Midbrain (tissue), 1 donor: ENCODE data around the gene HAGHL.

ENCODE experiments used
- DNase-seq: peaks from one replicate; lab custom pipeline; 2025; lab: John Stamatoyannopoulos, UW

Gene HAGHL

DNA sequence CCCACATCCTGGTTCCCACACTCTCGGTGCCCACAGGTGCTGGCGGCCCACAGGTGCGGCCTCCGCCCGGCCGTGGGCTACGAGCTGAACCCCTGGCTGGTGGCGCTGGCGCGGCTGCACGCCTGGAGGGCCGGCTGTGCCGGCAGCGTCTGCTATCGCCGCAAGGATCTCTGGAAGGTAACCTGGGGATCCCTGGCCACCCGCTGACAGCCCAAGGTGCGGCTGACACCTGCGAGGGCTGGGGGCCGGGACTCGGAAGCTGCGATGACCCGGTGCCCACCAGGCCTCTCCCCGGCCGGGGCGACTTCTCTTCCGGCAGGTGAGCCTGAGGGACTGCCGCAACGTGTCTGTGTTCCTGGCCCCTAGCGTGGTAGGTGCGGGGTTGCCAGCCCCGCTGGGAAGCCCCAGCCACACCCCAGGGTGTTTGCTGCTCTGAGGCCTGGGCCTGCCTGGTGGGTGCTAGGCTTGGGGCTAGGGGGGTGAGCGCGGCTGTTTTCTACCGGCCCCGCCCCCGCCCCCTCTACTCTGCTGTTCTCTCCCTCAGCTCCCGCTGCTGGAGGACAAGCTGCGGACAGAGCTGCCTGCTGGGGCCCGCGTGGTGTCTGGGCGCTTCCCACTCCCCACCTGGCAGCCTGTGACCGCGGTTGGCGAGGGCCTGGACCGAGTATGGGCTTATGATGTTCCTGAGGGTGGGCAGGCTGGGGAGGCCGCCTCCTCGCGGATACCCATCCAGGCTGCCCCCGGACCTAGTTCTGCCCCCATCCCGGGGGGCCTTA is 5.0 kb upstream of the HAGHL start:
- no peak for DNase-seq

DNA sequence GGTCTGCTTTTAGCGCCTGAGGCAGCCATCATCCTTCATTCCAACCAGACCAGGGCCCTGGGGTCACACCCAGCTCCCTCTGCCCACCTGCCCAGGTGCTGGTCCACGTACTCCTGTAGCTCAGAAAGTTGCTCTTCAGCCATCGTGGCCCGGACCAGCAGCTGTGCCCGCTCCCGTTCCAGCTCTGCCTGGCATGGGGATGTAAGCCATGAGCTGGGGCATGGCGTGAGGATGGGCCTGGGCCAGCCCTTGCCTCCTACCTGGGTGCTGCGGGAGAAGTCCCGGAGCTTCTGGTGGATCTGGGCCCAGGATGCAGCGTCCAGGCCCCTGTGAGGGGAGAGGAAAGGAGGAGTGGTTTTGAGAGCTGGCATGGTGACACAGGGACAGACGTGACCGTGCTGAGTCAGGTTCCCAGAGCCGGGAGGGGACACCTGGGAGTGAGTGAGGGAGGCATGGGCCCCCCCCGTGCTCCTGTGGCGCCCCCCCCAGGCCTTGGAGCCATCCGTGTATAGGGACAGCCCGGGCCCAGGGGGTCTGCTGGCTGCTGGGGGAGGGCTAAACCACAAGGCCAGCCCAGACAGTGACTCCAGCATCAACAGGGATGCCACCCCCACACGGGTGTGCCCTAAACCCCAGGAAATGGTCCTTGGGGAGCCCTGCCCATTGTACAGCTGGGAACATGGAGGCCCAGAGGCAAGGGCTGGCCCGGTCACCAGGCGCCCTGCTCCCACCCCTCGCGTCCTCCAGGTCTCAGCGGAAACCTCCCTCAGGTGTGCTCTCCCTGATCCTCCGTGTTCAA is 3.9 kb upstream of the HAGHL start:
- DNase-seq = no peak

DNA sequence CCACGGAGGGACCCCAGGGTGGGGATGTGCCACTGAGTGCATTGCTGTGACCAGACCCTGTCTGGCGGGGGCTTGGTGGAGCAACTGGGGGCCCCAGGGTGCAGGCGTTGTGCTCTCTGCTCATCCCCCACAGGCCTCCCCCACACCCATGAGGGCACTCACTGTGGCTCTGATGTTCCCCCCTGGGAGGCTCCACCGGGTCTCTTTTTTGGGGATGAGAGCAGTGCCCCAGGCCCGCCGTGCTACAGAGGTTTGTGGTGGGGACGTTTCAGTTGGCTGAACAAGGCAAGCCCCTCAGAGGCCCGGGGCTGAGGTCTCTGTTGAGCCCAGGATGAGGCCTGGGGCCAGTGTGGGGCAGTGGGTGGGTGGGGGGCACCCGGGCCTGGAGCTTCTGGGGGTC is 3.2 kb upstream of the HAGHL start:
- DNase-seq = no peak

DNA sequence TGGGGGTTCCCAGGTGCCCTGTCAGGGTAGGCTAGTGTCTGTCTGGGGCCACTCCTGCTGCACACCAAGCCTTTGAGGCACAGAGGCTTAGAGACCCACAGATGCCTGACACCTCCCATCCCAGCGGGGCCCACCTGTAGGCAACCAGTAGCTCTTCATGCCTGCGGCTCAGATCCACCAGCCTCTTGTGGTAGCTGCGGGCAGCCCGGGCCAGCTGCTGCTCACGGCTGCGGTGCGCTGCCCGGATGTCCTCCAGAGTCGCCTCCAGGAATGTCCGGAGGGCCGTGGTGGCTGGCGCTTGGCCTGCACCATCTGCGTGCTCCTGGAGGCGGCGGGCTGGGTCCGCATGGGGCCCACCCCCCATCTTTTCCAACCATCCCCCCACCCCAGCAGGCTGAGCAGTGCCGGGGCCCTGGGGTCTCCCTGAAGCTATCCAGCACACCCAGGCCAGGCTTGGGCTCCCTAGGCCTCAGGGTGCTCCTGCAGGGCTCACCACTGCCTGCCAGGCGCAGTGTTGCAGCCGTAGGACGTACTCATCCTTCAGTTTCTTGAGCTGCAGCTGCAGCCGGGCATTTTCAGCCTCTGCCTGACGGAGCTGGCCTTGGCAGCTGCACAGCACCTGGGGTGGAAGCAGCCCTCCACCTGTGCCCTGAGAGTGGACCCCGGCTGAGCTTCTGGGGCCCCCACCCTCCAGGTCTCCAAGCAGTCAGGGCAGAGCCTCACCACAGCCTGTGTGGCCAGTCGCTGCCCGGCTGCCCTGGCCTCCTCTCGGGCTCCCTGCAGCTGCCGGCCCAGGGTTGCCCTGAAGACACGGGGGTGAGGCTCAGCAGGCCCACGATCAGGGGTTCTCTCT is 2.5 kb upstream of the HAGHL start:
- no peak for DNase-seq

DNA sequence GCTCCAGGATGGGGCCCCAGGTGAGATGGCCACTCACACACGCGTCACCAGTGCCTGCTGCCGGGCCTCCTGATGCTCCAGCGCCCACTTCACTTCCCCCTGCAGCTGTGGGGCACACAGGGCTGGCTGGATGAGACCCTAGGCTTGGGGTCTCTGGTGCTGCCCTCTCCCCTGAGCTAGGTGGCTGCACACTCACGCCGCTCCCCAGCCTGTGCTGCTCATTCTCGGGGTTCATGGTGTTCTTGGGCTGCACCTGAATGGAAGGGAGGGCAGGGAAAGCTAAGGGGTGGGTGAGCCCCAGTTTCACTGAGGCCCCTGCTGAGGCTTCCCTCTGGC is 1.9 kb upstream of the HAGHL start:
- DNase-seq = no peak

DNA sequence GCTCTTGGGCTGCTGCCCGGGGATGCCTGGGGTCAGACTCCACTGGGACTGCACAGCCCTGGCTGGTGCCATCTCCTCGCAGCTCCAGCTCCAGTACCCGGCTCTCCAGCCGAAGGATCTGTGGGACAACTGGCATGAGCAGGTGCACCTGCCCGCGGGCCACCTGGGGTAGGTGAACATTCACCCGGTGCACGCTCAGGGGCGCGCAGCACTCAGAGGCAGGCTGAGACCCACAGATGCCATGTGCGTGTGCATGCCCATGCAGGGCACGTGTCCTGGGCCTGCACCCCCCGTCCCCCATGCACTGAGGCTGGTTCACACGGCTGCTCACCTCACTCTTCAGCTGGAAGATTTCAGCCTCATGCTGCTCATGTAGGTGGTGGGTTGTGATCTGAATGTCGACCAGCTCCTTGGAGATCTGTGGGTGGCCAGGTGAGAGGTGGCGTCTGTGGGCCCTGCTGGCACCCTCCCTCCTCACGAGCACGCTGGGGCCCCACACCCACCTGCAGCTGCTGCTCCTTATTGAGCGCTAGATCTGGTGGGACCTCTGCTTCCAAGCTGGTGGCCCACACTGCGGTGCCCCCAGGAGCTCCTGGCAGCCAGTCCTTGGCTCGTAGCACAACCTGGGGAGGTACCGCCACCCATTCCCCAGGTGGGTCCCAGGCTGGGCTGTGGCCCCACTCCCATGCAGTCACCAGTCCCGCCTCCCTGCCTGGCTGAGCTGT is 1.3 kb upstream of the HAGHL start:
- DNase-seq = no peak

DNA sequence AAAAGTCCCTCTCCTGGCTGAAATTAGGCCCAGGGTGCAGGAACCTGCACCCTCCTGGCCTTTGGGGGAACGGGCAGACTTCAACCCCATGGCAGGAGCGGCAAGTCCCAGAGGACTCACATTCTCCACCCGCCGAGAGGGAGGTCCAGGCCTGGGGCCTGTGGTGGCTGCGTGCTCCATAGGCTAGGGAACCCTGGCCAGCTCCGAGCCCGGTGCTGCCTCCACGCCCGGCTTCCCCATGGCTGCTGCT is 793 bp upstream of the HAGHL start:
- DNase-seq = no peak

DNA sequence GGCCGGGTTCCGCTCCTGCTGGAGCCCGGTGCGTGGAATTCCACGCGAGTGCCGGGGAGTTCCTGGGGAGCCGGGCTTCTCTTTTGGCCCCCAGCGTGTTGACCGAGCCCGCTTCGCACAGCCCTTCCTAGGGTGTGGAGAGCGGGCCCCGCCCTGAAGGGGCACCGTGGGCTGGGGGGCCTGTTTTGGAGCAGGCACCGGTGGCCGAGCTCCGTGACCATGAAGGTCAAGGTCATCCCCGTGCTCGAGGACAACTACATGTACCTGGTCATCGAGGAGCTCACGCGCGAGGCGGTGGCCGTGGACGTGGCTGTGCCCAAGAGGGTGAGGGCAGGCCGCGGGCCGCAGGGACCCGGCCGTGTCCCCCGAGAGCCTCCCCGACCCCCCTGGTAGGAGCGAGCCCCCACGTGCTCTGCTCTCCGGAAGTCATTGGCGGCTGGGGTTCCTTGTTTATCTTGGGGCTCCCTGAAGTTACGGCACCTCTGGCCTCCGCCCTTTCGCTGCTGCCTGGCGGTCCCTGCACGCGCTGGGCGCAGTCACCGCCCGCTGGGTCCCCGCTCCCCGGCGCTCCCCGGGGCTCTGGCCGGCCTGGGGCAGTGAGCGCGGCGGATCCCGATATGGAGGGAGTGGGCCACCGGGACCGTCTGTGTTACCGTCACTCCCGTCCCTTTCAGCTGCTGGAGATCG is 528 bp downstream of the HAGHL start:
- no peak for DNase-seq

DNA sequence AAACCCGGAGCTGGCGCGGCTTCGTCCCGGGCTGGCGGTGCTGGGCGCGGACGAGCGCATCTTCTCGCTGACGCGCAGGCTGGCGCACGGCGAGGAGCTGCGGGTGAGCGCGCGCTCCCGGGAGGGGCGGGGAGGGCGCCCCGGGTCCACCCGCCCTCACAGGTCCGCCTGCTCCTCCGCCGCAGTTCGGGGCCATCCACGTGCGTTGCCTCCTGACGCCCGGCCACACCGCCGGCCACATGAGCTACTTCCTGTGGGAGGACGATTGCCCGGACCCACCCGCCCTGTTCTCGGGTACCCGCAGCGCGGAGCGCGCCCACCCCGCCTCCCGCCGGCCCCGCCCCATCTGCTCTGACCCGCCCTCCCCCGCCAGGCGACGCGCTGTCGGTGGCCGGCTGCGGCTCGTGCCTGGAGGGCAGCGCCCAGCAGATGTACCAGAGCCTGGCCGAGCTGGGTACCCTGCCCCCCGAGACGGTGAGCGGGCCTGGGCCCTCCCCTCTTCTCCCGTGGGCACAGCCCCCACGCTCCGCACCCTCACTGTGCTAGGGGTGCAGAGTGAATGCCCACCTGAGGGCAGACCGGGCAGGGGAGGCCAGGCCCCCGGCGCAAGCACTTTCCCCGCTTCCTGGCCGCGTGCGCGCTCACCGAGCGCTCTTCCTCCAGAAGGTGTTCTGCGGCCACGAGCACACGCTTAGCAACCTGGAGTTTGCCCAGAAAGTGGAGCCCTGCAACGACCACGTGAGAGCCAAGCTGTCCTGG is 1.4 kb downstream of the HAGHL start:
- peak; percentile 60 for DNase-seq

DNA sequence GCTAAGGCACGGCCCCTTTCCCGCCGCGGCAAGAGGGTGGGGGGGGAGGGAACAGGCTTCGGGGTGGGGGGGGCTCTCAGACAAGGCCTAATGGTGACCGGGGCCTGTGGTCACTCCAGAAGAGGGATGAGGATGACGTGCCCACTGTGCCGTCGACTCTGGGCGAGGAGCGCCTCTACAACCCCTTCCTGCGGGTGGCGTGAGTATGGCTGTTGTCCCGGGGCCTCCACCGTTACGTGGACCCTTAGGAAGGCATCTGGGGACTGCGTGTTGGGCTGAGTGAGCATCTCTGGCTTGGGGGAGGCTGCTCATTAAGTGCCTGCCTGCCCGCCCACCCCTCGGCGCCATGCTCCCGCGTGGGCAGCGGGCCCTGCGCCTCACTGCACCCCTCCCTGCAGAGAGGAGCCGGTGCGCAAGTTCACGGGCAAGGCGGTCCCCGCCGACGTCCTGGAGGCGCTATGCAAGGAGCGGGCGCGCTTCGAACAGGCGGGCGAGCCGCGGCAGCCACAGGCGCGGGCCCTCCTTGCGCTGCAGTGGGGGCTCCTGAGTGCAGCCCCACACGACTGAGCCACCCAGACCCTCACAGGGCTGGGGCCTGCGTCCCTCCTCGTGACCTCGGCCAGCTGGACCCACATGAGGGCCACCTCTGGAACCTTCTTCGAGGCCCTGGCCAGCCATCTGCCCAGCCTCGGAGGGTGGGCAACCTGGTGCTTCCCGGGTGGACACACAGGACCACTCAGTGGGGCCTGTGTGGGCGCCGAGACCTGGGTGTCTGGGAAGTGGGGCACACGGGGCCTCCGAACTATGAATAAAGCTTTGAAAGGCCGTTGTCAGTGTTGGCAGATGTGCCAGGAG is 2.2 kb downstream of the HAGHL start:
- DNase-seq = no peak

DNA sequence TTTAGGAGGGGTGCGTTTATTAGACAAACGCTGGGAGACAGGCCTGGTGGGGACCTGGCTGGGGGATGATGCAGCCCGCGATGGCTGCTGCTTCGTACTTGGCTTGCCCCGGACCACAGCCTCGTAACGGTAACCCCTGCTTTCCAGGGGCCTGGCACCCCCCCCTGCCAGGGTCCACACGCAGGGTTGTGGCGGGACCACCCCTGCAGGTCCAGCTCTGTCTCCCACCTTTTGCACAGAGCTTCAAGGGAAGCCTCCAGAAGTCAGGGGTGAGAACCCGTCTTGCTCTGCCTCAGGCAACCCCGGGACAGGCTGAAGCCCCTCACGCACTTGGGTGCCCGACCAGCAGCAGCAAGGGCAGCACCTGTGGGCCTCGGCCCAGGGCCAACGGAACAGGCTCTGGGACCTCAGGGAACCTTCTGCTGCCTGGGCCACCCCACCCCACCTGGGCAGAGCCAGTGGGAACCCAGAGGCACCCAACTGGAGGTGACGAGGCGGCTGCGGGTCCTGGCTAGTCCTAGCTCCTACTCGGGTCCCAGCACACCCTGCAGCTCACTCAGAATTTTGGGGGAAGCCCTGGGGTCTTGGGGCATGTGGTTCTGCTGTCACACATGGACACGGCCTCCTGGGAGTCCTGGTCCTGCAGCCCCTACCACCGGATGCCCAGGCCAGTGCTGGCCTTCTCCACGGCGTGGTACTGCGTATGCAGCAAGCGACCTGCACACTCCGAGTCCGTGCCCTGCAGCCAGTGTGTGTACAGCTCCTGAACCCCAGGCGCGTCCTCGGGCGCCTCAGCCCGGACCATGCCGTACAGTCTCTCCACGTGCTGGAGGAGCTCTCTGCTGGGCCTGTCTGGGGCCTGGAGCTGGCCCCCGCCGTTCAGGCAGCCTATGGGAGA is 3.1 kb downstream of the HAGHL start:
- DNase-seq = no peak

DNA sequence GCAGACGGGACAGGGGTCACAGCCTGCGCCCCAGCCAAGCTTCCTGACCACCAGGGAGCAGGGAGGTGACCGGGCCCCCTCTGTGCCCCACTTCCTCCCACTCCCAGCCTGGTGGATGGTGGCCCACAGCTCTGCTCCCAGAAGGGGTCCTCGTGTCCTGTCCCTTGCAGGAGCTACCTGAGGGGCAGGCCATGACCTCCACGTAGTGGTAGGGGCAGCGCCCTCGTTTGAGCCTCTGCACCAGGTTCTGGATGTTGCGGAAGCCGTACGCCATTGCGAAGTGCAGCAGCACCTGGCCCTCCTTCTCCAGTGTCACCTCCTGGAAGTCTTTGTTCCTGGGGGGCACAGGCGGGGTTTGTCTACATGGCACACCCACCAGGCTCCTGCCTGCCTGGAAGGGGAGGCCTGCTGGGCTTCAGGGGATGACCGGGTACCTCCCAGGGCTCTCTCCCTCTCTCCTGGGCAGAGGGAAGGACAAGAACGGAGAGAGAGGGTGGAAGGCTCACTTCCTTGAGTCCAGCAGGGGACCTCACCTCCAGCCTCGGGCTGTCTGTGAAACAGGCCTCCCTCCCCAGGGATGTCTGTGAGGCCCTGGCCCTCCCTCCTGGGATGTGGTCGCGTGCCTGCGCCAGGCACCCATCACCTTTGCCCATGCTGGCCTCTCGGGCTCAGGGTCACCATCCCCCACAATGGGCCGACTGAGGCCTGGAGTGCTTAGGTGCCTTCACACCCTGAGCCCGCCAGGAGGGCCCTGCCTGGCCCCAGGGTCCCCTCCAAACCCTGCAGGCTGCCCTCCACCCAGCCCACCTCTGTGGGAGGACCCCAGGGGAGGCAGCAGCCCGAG is 4.0 kb downstream of the HAGHL start:
- DNase-seq = no peak

DNA sequence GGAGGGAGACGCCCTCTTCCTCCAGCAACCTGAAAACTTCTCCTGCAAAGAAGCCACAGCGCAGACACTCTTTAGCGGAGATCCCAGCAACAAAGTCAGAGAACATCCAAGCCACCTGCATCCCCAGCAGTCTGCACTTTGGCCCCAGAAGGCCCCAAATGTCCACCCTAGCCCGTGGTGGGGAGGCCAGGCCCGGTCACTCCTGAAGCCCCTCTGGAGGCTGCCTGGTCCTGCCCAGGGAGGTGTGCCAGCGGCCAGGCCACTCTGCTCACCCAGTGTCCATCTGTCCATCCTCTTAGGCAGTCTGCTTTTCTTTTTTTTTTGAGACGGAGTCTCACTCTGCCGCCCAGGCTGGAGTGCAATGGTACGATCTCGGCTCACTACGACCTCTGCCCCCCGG is 5.4 kb downstream of the HAGHL start:
- DNase-seq = no peak

DNA sequence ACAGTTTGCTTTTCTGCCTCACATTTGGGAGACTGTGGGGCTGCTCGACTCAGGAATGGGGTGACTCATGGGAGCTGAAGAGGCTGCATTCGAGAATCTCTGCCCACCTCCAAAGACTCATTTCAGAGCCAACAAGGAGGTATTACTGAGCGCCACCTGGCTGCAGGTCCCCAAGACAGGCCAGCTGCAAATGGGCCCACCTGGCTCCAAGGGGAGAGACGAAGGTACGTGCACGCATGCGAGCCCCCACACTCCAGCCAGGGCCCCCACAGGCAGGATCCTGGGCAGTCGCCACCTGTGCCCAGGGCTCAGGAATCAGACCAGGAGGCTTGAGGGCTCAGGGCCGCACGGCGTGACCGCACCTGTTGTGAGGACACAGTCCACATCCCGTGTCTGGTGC is 6.0 kb downstream of the HAGHL start:
- no peak for DNase-seq

DNA sequence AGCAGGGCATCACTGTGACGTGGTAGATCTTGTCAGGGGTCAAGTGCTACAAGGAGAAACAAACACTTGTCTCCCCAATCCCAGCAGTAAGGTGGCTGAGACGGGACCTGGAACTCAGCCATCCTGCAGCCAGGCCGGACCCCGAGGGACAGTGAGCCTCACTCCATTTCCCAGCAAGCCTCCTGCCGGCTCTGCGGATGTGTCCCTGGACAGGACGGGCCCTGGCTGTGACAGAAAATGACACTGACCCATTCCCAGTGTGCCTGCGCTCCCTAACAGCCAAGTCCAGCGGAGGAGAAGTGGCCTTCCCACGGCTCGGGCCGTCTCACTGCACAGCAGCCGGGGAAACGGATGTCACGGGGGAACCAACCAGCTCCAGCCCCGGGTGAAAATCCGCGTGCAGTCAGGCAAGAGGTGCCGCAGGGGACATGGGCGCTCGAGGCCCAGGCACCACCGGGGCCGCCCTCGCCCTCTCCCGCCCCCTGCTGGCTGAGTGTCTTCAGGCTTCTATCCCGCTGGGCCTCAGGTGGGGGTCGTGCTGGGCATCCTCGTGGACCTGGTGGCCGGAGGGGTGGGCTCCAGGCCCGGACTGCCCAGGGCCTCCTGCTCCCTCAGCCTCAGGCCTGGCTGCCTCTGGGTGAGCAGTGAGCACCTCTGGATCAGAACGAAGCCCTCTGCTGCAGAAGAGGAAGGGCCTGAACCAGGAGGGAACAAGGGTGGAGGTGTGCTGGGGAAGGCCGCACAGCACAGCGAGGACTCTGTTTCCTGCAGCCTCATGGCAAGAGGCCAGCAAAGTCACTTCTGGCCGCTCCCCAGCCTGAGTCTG is 6.7 kb downstream of the HAGHL start:
- DNase-seq = no peak

DNA sequence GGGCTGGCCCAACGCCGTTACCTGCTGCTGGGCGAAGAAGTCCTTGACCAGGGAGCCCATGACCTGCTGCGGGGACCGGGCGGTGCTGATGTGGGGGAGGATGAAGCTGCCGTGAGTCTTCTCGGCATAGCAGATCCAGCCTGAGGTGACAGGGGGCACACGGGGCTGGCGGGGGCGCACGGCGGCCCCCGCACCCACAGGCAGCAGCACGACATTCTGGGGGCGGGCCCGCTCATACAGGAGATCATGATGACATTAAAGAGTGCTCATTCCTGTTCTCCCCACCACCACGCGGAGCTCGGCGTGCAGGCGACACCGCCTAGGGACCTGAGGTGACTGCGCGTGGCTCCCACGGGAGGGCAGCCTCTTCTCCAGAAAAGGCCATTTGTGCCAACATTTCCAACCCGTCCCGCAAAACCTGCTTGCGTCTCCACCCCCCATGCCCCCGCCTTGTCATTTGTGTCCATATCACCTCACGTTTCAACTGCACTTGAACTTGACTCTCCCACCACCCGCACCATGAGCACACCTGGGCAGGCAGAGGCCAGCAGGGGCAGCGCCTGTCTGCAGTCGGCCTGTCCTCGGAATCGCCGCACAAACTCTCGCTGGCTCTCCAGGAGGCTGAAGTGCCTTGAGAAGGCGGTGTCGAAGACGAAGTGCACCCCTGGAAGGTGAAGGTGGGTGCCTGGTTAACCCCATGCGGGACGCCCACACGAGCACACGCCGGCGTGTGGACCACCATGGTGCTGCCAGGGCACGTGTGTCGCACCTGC is 7.5 kb downstream of the HAGHL start:
- no peak for DNase-seq
